Activated CD8-positive, alpha-beta memory T cell treated with anti-CD3 and anti-CD28 coated beads for 1 hour (primary cell): ENCODE measurements around the gene KCNA3.
"Not testable (repeated sequence)": the region's sequence is repeated elsewhere in the genome, so short reads cannot be mapped to it uniquely, and the experiment has no call there.

Experiments used
- DNase-seq, 2 donors: peaks; one replicate each; pipeline ENCODE4 v3.0.0-alpha.2; 2020; ENCODE audit warnings: low read depth in 1 of 2; ENCODE audit errors: extremely low read depth in 1 of 2

KCNA3 gene

GRCh38 chr1:110680036-110680735, 5.4 kb upstream of the KCNA3 start:
- no peak for DNase-seq

GRCh38 chr1:110677526-110677925, 2.8 kb upstream of the KCNA3 start:
- no peak for DNase-seq

GRCh38 chr1:110676970-110677369, 2.2 kb upstream of the KCNA3 start:
- DNase-seq = no peak

GRCh38 chr1:110675060-110675791, 486 bp upstream of the KCNA3 start:
- no peak for DNase-seq

- DNase-seq = no peak
Observed at GRCh38 chr1:110673805-110674336, 869 bp downstream of the KCNA3 start.

GRCh38 chr1:110673197-110673701, 1.5 kb downstream of the KCNA3 start:
- DNase-seq = no peak

GRCh38 chr1:110672753-110673108, 2.0 kb downstream of the KCNA3 start:
- DNase-seq = no peak

GRCh38 chr1:110672001-110672752, 2.6 kb downstream of the KCNA3 start:
- DNase-seq = peak; percentile 37 to 64

GRCh38 chr1:110671361-110671760, 3.4 kb downstream of the KCNA3 start:
- no peak for DNase-seq

- no peak for DNase-seq
Observed at GRCh38 chr1:110668549-110668948, 6.2 kb downstream of the KCNA3 start.

GRCh38 chr1:110667776-110668175, 7.0 kb downstream of the KCNA3 start:
- no peak for DNase-seq

GRCh38 chr1:110663241-110663640, 11.5 kb downstream of the KCNA3 start:
- no peak for DNase-seq

GRCh38 chr1:110659559-110659958, 15.2 kb downstream of the KCNA3 start:
- DNase-seq = not testable (repeated sequence)

GRCh38 chr1:110657351-110657750, 17.4 kb downstream of the KCNA3 start:
- no peak for DNase-seq

- DNase-seq = no peak
Observed at GRCh38 chr1:110650609-110651008, 24.1 kb downstream of the KCNA3 start.

- DNase-seq = no peak
Observed at GRCh38 chr1:110648417-110648816, 26.3 kb downstream of the KCNA3 start.

- DNase-seq = no peak
Observed at GRCh38 chr1:110647254-110647891, 27.4 kb downstream of the KCNA3 start.

GRCh38 chr1:110645821-110646735, 28.7 kb downstream of the KCNA3 start:
- DNase-seq = no peak

- no peak for DNase-seq
Observed at GRCh38 chr1:110645211-110645610, 29.5 kb downstream of the KCNA3 start.
